Stimulated activated naive CD4-positive, alpha-beta T cell treated with Interleukin-2 at 50 U/mL for 16 hours (primary cell): ENCODE results near the gene KCNJ2.

Experiments
- DNase-seq: peaks from one replicate; lab custom pipeline; 2025; lab: John Stamatoyannopoulos, UW

The KCNJ2 gene

GRCh38 chr17:70159980-70160379 is 9.4 kb upstream of the KCNJ2 start:
- no peak for DNase-seq

GRCh38 chr17:70161519-70161918 is 7.8 kb upstream of the KCNJ2 start:
- no peak for DNase-seq

- no peak for DNase-seq
These were observed 3.9 kb upstream of the KCNJ2 start for GRCh38 chr17:70165383-70165782.

GRCh38 chr17:70166615-70167014 is 2.7 kb upstream of the KCNJ2 start:
- DNase-seq = no peak

- DNase-seq = no peak
These were observed 1.0 kb upstream of the KCNJ2 start for GRCh38 chr17:70168044-70168976.

GRCh38 chr17:70169709-70170597 is 621 bp downstream of the KCNJ2 start:
- DNase-seq = no peak

- no peak for DNase-seq
These were observed 1.8 kb downstream of the KCNJ2 start for GRCh38 chr17:70171159-70171558.

- DNase-seq = no peak
These were observed 3.1 kb downstream of the KCNJ2 start for GRCh38 chr17:70172449-70172848.

GRCh38 chr17:70172923-70173322 is 3.6 kb downstream of the KCNJ2 start:
- no peak for DNase-seq

- no peak for DNase-seq
These were observed 4.3 kb downstream of the KCNJ2 start for GRCh38 chr17:70173681-70174080.

- DNase-seq = no peak
These were observed 12.0 kb downstream of the KCNJ2 start for GRCh38 chr17:70181376-70181775.

GRCh38 chr17:70181866-70182265 is 12.5 kb downstream of the KCNJ2 start:
- DNase-seq = no peak

- DNase-seq = no peak
These were observed 14.2 kb downstream of the KCNJ2 start for GRCh38 chr17:70183508-70183907.

GRCh38 chr17:70184207-70184606 is 14.9 kb downstream of the KCNJ2 start:
- DNase-seq = no peak

GRCh38 chr17:70184770-70185169 is 15.4 kb downstream of the KCNJ2 start:
- DNase-seq = no peak

GRCh38 chr17:70185285-70185684 is 16.0 kb downstream of the KCNJ2 start:
- DNase-seq = no peak

- no peak for DNase-seq
These were observed 18.1 kb downstream of the KCNJ2 start for GRCh38 chr17:70187383-70187782.

GRCh38 chr17:70190959-70191805 is 21.9 kb downstream of the KCNJ2 start:
- no peak for DNase-seq

GRCh38 chr17:70195091-70195490 is 25.8 kb downstream of the KCNJ2 start:
- DNase-seq = no peak

- DNase-seq = no peak
These were observed 32.6 kb downstream of the KCNJ2 start for GRCh38 chr17:70201872-70202419.

GRCh38 chr17:70202840-70203239 is 33.5 kb downstream of the KCNJ2 start:
- no peak for DNase-seq

- DNase-seq = no peak
These were observed 35.1 kb downstream of the KCNJ2 start for GRCh38 chr17:70204431-70204830.
